PC-9 (cell line): ENCODE results near the gene LIPH. TPM values are rescaled to one million over a fixed set of nuclear protein-coding genes. Genes with fewer than 3 reads are reported as not detected.

ENCODE experiments used
- BruUV-seq: library from RNA; stranded (reverse); fragments of 400-500 nt; replicated peaks from 2 replicates; lab custom pipeline; 2021; lab: Mats Ljungman, UMichigan
- CTCF ChIA-PET: fragments of 300-600 bp; sonication (Branson Sonifier 250); formaldehyde crosslinking; loops from one replicate; lab custom pipeline; 2022; ENCODE audit warnings: antibody characterized with exemption; lab: Charles Lee
- POLR2A ChIA-PET: fragments of 300-600 bp; sonication (Branson Sonifier 250); formaldehyde crosslinking; loops from one replicate; lab custom pipeline; 2022; ENCODE audit warnings: antibody characterized with exemption; ENCODE audit not compliant: unreplicated experiment; lab: Charles Lee
- DNase-seq, 2 experiments: peaks; one replicate each; pipeline versions ENCODE4 v3.0.0 to v3.0.0-alpha.2; 2015 to 2022; ENCODE audit warnings: mixed read lengths in 1 of 2
- H2AFZ ChIP-seq: fragments of 200-600 bp; sonication (generic); 2 replicates; pipeline ENCODE4 v1.8.1; 2017; ENCODE audit warnings: antibody characterized with exemption
- H3F3A ChIP-seq: fragments of 200-600 bp; sonication (generic); 2 replicates; pipeline ENCODE4 v1.8.1; 2017; ENCODE audit warnings: antibody characterized with exemption, mild to moderate bottlenecking, low read depth; ENCODE audit not compliant: insufficient read depth
- H3K27ac ChIP-seq: fragments of 200-600 bp; sonication (generic); 2 replicates; pipeline ENCODE4 v1.6.1; 2016; ENCODE audit warnings: mixed run types
- H3K27me3 ChIP-seq: fragments of 200-600 bp; sonication (generic); 2 replicates; pipeline ENCODE4 v1.6.1; 2016; ENCODE audit warnings: low read depth, mixed run types; ENCODE audit not compliant: insufficient read depth
- H3K36me3 ChIP-seq: fragments of 200-600 bp; sonication (generic); 2 replicates; pipeline ENCODE4 v1.6.1; 2016; ENCODE audit warnings: low read depth, mixed run types
- H3K4me1 ChIP-seq: fragments of 200-600 bp; sonication (generic); replicated peaks from 2 replicates; pipeline ENCODE4 v1.6.1; 2016; ENCODE audit warnings: mixed run types; ENCODE audit not compliant: insufficient read depth
- H3K4me2 ChIP-seq: fragments of 200-600 bp; sonication (generic); 2 replicates; pipeline ENCODE4 v1.6.1; 2017; ENCODE audit warnings: mixed run types
- H3K4me3 ChIP-seq: fragments of 200-600 bp; sonication (generic); 2 replicates; pipeline ENCODE4 v1.6.1; 2016; ENCODE audit warnings: mixed run types
- H3K79me2 ChIP-seq: fragments of 200-600 bp; sonication (generic); 2 replicates; pipeline ENCODE4 v1.6.1; 2017; ENCODE audit warnings: low read depth, mixed run types
- H3K9me2 ChIP-seq: fragments of 200-600 bp; sonication (generic); 2 replicates; pipeline ENCODE4 v1.8.1; 2017; ENCODE audit warnings: mild to moderate bottlenecking; ENCODE audit not compliant: insufficient read depth
- H3K9me3 ChIP-seq: fragments of 200-600 bp; sonication (generic); 2 replicates; pipeline ENCODE4 v1.8.1; 2016; ENCODE audit warnings: low read depth; ENCODE audit not compliant: insufficient read depth
- H4K20me1 ChIP-seq: fragments of 200-600 bp; sonication (generic); 2 replicates; pipeline ENCODE4 v1.8.1; 2017; ENCODE audit not compliant: insufficient read depth
- EZH2 ChIP-seq: fragments of 200-600 bp; sonication (generic); IDR thresholded peaks from 2 replicates; pipeline ENCODE4 v1.8.0; 2017; ENCODE audit warnings: antibody characterized with exemption, low read depth
- intact Hi-C: fragments of 100-400 bp; cut with micrococcal nuclease; formaldehyde crosslinking; loops from one replicate; pipeline ENCODE4 v1.10.0; 2022; ENCODE audit not compliant: unreplicated experiment
- total RNA-seq: library from RNA; stranded (reverse); gene quantifications from 2 replicates; pipeline ENCODE4 v1.2.3, GENCODE V29; 2021
- TF ChIP-seq, protein P1 (sequence below): fragments of 200-600 bp; sonication (generic); conservative IDR thresholded peaks from 2 replicates; pipeline ENCODE4 v1.6.1; 2017; ENCODE audit warnings: mixed run types, antibody characterized with exemption, mild to moderate bottlenecking, moderate library complexity

LIPH gene
- total RNA-seq, 1 experiment from 2014 or later, result 44.7 TPM

DNA sequence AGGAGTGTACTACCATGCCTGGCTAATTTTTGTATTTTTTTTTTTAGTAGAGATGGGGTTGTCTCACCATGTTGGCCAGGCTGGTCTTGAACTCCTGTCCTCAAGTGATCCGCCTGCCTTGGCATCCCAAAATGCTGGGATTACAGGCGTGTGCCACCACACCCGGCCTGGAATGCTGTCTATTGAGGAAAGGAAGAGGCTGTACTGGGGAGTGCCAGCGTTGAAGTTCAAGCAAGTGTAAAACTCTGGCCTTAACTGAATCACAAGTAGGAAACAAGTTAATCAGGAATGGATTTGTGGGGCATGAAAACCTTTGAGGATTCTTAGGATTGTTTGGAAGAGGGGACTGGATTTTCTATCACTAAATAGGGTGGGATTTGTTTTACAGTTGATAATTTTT lies 32.3 kb upstream of the LIPH start:
- no peak overlapping the region for H3K27ac ChIP-seq
- peaks cover 34% of the 10 kb centered on the region for H3K79me2 ChIP-seq
- no peak overlapping the region; the same call in 1 of the 2 replicates for H3K4me3 ChIP-seq
- peak in 1 of 2 experiments; percentile 51 for DNase-seq
- ChIA-PET POLR2A (no interaction called here), CTCF (no interaction called here)
- no TSS peak for BruUV-seq
- H3K4me1 ChIP-seq, result peaks cover 18% of the 10 kb centered on the region
- H2AFZ ChIP-seq, result no peak overlapping the region
- H3K36me3 ChIP-seq, result no peaks in the 10 kb centered on the region
- H3F3A ChIP-seq, result peaks cover 4% of the 10 kb centered on the region; the same call in 1 of the 2 replicates
- peaks cover 18% of the 10 kb centered on the region for H4K20me1 ChIP-seq
- H3K4me2 ChIP-seq, result peak overlapping the region; percentile 94
- TF ChIP-seq EZH2, result no peak
- TF ChIP-seq, protein P1, sequence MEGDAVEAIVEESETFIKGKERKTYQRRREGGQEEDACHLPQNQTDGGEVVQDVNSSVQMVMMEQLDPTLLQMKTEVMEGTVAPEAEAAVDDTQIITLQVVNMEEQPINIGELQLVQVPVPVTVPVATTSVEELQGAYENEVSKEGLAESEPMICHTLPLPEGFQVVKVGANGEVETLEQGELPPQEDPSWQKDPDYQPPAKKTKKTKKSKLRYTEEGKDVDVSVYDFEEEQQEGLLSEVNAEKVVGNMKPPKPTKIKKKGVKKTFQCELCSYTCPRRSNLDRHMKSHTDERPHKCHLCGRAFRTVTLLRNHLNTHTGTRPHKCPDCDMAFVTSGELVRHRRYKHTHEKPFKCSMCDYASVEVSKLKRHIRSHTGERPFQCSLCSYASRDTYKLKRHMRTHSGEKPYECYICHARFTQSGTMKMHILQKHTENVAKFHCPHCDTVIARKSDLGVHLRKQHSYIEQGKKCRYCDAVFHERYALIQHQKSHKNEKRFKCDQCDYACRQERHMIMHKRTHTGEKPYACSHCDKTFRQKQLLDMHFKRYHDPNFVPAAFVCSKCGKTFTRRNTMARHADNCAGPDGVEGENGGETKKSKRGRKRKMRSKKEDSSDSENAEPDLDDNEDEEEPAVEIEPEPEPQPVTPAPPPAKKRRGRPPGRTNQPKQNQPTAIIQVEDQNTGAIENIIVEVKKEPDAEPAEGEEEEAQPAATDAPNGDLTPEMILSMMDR, result no peak
- H3K27me3 ChIP-seq, result no peaks in the 10 kb centered on the region
- no peaks in the 10 kb centered on the region for H3K9me2 ChIP-seq
- no peaks in the 10 kb centered on the region for H3K9me3 ChIP-seq
- intact Hi-C loops, result loop anchor here (5.0 kb wide), 3 partner anchors 87 to 232 kb away; partner anchors contain the start of gene TMEM41A

DNA sequence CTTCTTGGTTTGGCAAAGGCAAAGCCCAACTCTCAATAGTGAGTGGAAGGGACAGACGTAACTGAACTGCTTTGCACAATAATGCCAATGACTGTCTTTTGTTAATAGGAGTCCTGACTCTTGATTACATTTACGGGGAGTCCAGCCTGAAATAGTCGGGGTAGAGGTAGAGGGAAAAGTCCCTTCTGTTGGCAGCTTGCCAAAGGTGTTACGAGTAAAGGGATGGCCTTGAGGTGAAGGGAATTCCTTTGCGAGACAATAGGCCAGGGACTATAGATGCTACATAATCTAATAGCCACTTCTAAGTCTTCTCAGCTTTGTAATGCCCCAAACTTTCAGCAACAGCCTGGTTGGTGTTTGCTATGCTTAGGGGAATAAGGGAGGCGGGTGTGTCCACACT lies 31.5 kb upstream of the LIPH start:
- no TSS peak for BruUV-seq
- Histone ChIP-seq H3K79me2 (peaks cover 27% of the 10 kb centered on the region), H3K4me1 (peaks cover 18% of the 10 kb centered on the region), H3F3A (peaks cover 4% of the 10 kb centered on the region; the same call in 1 of the 2 replicates), H3K36me3 (no peaks in the 10 kb centered on the region), H4K20me1 (peaks cover 11% of the 10 kb centered on the region), H3K4me2 (no peak overlapping the region), H3K9me3 (no peaks in the 10 kb centered on the region), H2AFZ (no peak overlapping the region), H3K27me3 (no peaks in the 10 kb centered on the region), H3K27ac (no peak overlapping the region), H3K9me2 (no peaks in the 10 kb centered on the region), H3K4me3 (no peak overlapping the region)
- intact Hi-C loops, result no loop called here
- CTCF ChIA-PET, result no interaction called here
- TF ChIP-seq, protein P1, result no peak
- TF ChIP-seq EZH2, result no peak
- POLR2A ChIA-PET, result no interaction called here
- DNase-seq, result no peak

DNA sequence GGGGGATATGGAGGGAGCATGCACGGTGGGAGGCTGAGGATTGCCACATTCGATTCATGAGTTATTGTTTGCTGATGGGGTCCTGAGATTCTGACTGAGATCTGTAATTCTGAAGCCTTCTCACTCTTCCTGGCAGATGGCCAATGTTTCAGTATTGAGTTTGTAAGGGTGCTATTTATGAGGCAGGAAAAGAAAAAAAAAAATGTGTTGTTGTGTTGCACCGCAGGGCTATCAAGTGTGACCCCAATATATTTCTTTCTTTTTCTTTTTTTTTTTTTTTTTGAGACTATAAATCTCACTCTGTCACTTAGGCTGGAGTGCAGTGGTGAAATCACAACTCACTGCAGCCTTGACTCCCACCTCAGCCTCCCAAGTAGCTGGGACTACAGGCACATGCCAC lies 30.5 kb upstream of the LIPH start:
- peaks cover 17% of the 10 kb centered on the region for H3K79me2 ChIP-seq
- TF ChIP-seq, protein P1, result no peak
- TF ChIP-seq EZH2, result no peak
- intact Hi-C loops, result no loop called here
- no peaks in the 10 kb centered on the region for H3K27me3 ChIP-seq
- H3F3A ChIP-seq, result peaks cover 4% of the 10 kb centered on the region; the same call in 1 of the 2 replicates
- H3K27ac ChIP-seq, result no peak overlapping the region
- H3K9me3 ChIP-seq, result no peaks in the 10 kb centered on the region
- H4K20me1 ChIP-seq, result peaks cover 6% of the 10 kb centered on the region; the same call in 1 of the 2 replicates
- CTCF ChIA-PET, result no interaction called here
- no peak overlapping the region for H3K4me2 ChIP-seq
- H2AFZ ChIP-seq, result no peak overlapping the region
- DNase-seq, result no peak
- no peaks in the 10 kb centered on the region for H3K9me2 ChIP-seq
- H3K4me3 ChIP-seq, result no peak overlapping the region
- BruUV-seq, result no TSS peak
- peaks cover 18% of the 10 kb centered on the region for H3K4me1 ChIP-seq
- POLR2A ChIA-PET, result no interaction called here
- no peaks in the 10 kb centered on the region for H3K36me3 ChIP-seq
